Bronchial epithelial cell (primary cell): ENCODE results near the gene CDC45. TPM values are rescaled to one million over a fixed set of nuclear protein-coding genes. Genes with fewer than 3 reads are reported as not detected.

Experiments used
- DNase-seq: peaks from one replicate; pipeline ENCODE4 v3.0.0-alpha.2; 2010; ENCODE audit warnings: low read depth
- FAIRE-seq: peaks from 2 replicates; lab custom pipeline; 2011; peaks lifted over from hg19 to GRCh38; lab: Jason Lieb, UNC
- H3K27me3 ChIP-seq: 2 replicates; pipeline ENCODE4 v1.5.1; 2011; ENCODE audit warnings: low read length; ENCODE audit not compliant: control insufficient read depth, insufficient read depth
- H3K36me3 ChIP-seq: 2 replicates; pipeline ENCODE4 v1.5.1; 2011; ENCODE audit warnings: low read length; ENCODE audit not compliant: control insufficient read depth, insufficient read depth
- H3K4me3 ChIP-seq: 2 replicates; pipeline ENCODE4 v1.5.1; 2011; ENCODE audit warnings: mild to moderate bottlenecking, low read depth, low read length, control low read depth
- CTCF ChIP-seq: IDR thresholded peaks from 2 replicates; pipeline ENCODE4 v1.5.1; 2011; ENCODE audit warnings: mild to moderate bottlenecking, moderate library complexity, low read length, control low read depth, inconsistent platforms; ENCODE audit not compliant: insufficient read depth, severe bottlenecking
- total RNA-seq: library from RNA; depleted of rRNA; stranded (reverse); fragments of >200 nt; gene quantifications from 2 replicates; pipeline ENCODE4 v1.2.1, GENCODE V29; 2014

Gene CDC45
- total RNA-seq, 1 donor from 2014 or later: 0.26 TPM

GRCh38 chr22:19480789-19481188 is 1.1 kb downstream of the CDC45 start:
- no peak for TF ChIP-seq CTCF
- DNase-seq: no peak
- H3K36me3 ChIP-seq: no peaks in the 10 kb centered on the region
- H3K27me3 ChIP-seq: no peaks in the 10 kb centered on the region
- H3K4me3 ChIP-seq: no peak overlapping the region
- no peak for FAIRE-seq

GRCh38 chr22:19482297-19482696 is 2.6 kb downstream of the CDC45 start:
- FAIRE-seq: no peak
- no peak for DNase-seq
- Histone ChIP-seq H3K27me3 (no peaks in the 10 kb centered on the region), H3K4me3 (no peak overlapping the region), H3K36me3 (no peaks in the 10 kb centered on the region)
- TF ChIP-seq CTCF: no peak

- no peak for TF ChIP-seq CTCF
- no peak for FAIRE-seq
- peak; percentile 72 for DNase-seq
- Histone ChIP-seq H3K4me3 (no peak overlapping the region), H3K36me3 (no peaks in the 10 kb centered on the region), H3K27me3 (no peaks in the 10 kb centered on the region)
These were observed 3.9 kb downstream of the CDC45 start for GRCh38 chr22:19483481-19484244.

GRCh38 chr22:19488285-19488684 is 8.6 kb downstream of the CDC45 start:
- TF ChIP-seq CTCF: no peak
- H3K36me3 ChIP-seq: no peaks in the 10 kb centered on the region
- DNase-seq (no peak), FAIRE-seq (peak; percentile 36)
- no peak overlapping the region for H3K4me3 ChIP-seq
- no peaks in the 10 kb centered on the region for H3K27me3 ChIP-seq

GRCh38 chr22:19488884-19489843 is 9.4 kb downstream of the CDC45 start:
- Histone ChIP-seq H3K4me3 (no peak overlapping the region), H3K27me3 (no peaks in the 10 kb centered on the region), H3K36me3 (no peaks in the 10 kb centered on the region)
- no peak for DNase-seq
- no peak for TF ChIP-seq CTCF
- FAIRE-seq: no peak
